HG02970 (cell line): ENCODE data around the gene MYH14.

Experiments used
- ATAC-seq: cut with Tn5 transposase; IDR thresholded peaks from one replicate; pipeline ENCODE4 v1.9.1; 2021; ENCODE audit warnings: mild to moderate bottlenecking, moderate library complexity, moderate number of reproducible peaks; ENCODE audit not compliant: unreplicated experiment, low FRiP score

Gene MYH14

GRCh38 chr19:50281491-50281890 is 78.1 kb downstream of the MYH14 start:
- no peak for ATAC-seq

DNA sequence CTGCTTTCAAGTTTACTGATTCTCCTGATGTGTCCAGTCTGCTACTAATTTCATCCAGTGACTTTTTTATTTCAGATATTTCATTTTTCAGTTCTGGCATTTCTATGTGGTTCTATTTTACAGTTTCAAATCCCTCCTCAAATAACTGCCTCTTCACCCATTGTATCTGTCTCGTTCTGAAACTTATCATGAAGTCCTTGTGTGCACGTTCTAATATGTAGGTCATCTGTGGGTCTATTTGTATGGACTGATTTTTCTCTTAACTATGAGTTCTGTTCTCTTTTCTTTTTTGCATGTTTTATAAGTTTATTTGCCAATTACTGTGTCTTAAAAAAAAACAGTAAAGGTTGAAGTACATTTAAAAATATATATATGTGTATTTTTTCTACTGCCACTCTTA is 82.4 kb downstream of the MYH14 start:
- no peak for ATAC-seq

- ATAC-seq: no peak
Measured at GRCh38 chr19:50286443-50286842, 83.0 kb downstream of the MYH14 start.

- no peak for ATAC-seq
Measured at GRCh38 chr19:50287331-50287730, 83.9 kb downstream of the MYH14 start.

- no peak for ATAC-seq
Measured at GRCh38 chr19:50288954-50289353, 85.5 kb downstream of the MYH14 start.

DNA sequence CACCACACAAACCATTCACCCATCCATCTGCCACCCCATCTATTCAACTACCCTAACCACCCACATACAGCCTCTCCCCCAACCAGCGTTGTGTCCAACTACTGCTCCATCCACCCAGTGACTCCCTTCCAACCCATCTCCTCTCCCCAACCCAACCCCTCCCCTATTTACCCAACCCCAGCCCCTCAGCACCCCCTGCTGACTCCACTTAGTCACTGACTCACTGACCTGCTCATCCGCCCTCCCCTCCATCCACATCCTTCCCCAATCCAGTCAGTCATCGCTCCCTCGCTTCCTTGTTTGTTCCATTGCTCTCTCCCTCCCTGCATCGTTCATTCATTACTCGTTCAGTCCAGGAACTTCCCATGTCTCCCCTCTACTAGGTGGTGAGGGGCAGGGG is 86.6 kb downstream of the MYH14 start:
- no peak for ATAC-seq

GRCh38 chr19:50290775-50291174 is 87.4 kb downstream of the MYH14 start:
- ATAC-seq: no peak

DNA sequence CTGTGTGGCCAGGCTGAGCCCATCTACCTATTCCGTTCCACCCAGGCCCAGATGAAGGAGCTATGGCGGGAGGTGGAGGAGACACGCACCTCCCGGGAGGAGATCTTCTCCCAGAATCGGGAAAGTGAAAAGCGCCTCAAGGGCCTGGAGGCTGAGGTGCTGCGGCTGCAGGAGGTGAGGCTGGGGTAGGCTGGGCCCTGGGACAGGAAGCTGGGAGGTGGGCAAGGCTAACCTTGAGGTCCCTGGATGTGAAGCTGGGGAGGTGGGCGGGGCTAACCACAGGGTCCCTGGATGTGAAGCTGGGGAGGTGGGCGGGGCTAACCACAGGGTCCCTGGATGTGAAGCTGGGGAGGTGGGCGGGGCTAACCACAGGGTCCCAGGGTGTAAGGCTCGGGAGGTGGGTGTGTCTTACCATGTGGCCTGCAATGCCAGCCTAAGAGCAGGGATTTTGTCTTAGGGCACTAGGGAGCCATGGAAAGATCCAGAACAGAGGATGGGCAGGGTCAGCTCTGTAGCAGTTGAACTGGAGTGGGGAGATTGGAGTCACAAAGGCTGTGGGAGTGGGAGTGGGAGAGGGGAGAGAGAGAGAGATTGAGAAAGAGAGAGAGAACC is 88.9 kb downstream of the MYH14 start:
- no peak for ATAC-seq

DNA sequence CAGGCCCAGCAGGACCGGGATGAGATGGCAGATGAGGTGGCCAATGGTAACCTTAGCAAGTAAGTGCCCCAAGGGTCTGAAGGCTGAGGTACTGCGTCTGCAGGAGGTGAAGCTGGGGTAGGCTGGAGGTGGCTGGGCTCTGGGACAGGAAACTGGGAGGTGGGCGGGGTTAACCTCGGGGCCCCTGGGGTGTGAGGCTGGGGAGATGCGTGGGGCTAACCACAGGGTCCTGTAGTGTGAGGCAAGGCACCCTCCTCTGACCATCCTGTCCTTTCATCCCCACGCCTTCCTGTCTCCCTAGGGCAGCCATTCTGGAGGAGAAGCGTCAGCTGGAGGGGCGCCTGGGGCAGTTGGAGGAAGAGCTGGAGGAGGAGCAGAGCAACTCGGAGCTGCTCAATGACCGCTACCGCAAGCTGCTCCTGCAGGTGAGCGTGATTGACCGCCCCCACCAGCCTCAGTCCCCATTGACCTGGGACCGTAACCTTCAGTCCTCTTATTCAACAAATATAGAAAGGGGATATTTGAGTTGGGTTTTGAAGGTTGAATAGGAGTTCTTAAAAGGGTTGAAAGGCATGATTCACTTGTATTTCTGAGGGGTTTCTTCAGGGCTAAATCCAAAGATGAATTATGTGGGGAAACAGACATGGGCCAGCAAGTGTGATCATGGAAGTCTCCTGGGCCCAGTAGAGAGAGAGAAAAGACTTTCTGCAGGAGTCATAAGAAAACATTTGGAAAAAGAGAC is 90.0 kb downstream of the MYH14 start:
- no peak for ATAC-seq

GRCh38 chr19:50300051-50300450 is 96.6 kb downstream of the MYH14 start:
- ATAC-seq: no peak

DNA sequence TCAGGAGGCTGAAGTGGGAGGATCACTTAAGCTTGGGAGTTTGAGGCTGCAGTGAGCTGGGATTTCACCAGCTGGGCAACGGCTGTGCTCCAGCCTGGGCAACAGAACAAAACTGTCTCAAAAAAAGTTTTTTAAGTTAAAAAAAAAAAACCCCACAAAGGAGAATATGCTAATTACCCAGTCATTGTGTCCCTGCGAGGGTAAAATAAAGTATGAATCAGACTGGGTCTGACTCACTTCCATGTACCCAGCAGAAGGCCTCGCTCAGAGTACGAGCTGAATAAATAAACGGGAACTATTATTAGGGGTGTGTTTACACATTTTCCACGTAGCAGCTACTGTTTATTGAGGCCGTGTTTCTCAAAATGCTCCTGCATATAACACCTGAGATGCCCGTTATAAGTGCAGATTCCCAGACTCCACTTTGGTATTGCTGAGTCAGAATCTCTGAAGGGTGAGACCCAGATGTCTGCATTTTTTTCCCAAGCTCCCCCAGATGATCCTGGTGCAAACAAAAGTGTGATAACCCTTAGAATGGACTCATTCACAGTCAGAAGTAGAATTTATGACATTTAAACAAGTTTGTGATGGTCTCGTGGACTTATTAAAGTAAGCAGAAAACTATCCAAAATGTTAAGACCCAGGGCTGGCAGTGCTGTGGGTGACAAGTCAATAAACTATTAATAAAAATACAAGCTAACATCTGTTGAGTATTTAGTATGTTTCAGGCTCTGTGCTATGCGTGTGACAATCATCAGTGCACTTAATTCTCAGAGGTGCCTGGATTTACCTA is 97.6 kb downstream of the MYH14 start:
- no peak for ATAC-seq

GRCh38 chr19:50301607-50301971 is 98.2 kb downstream of the MYH14 start:
- ATAC-seq: no peak

GRCh38 chr19:50303558-50303957 is 100.1 kb downstream of the MYH14 start:
- ATAC-seq: no peak

GRCh38 chr19:50308991-50309390 is 105.6 kb downstream of the MYH14 start:
- no peak for ATAC-seq

DNA sequence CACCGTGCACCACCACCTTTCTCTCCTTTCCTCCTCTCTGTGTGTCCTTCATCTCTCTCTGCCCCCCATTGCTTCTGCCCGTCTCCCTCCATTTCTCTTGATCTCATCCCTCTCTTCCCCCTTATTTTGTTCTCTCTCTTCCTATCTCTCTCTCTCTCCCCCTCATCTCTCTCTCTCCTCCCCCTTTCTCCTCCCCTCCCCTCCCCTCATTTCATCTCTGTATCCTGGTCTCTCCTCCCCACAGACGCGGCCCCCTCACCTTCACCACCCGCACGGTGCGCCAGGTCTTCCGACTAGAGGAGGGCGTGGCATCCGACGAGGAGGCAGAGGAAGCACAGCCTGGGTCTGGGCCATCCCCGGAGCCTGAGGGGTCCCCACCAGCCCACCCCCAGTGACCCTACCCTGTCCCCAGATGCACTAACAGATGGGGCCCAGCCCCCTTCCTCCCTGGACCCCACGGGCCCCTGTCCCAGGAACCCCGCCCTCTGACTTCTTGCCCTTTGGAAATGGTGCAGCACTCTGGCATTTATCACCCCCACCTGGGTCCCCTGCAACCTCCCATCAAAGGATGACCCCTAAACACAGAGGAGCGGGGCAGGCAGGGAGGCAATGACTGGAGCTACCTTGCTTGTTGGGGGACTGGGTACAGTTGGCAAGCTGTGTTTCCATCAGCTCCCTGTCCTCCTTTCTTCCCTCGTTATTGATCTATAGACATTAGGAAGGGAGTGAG is 106.1 kb downstream of the MYH14 start:
- ATAC-seq: no peak

DNA sequence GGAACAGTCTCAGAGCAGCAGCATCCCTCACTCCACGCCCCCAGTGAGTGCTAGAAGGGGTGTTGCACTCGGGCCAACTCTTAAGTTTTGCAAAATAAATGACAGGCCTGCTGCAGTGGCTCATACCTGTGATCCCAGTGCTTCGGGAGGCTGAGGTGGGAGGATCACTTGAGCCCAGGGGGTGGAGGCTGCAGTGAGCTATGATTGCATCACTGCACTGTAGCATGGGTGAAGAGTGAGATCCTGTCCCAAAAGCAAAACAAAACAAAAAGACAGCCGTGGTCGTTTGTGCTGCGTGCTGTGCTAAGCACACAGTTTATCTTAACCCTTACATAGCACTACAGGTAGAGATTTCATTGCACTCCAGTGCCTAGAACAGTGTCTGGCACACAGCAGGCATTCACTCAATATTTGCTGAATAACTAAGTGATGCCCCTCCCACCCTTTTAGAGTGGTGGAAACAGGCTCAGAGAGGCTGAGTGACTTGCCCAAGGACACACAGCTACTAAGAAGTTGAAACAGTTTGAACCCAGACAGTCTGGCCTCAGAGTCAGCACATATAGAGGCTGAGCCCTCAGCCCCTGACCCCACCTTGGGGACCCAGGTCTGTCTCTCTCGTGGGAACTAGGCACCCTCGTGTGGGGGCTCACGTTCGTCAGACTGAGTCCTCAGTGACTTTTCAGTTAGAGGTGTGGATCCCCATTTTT is 107.5 kb downstream of the MYH14 start:
- ATAC-seq: no peak

DNA sequence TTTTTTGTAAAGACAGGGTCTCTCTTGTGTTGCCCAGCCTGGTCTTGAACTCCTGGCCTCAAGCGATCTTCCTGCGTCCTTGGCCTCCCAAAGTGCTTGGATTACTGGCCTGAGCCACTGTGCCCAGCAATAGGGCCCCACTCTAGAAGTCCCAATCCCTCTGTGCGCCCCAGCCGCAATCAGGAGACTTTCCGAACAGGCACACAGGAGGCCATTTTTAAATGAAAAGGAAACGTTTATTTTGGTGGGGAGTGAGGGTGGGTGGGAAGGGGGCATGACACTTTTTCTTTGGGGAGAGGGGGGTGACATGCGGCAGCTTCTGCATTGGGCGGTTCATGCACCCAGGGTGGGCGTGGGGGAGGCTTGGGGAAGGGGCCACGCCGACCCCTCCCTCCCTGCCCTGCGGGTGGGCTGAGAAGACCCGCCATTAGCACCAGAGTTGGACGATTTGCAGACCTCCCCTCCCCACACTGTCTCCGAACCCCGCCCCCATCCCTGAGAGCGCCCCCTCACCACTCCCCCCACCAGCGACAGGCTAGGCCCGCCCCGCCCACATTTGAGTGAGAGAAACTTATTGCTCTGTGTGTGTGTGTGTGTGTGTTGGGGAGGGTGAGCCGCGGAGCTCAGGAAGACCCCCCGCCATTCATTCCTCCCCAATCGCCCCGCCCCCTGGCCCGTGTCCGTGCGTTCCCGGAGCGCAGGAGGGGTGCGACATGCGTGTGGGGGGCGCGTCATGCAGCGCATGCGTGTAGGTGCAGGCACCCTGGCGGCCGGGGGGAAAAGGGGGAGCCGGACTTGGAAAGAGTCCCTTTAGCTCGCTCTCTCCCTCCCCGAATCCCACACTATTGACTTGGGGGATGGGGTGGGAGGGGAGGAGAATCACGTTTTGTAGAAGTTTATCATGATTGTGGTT is 108.6 kb downstream of the MYH14 start:
- no peak for ATAC-seq

DNA sequence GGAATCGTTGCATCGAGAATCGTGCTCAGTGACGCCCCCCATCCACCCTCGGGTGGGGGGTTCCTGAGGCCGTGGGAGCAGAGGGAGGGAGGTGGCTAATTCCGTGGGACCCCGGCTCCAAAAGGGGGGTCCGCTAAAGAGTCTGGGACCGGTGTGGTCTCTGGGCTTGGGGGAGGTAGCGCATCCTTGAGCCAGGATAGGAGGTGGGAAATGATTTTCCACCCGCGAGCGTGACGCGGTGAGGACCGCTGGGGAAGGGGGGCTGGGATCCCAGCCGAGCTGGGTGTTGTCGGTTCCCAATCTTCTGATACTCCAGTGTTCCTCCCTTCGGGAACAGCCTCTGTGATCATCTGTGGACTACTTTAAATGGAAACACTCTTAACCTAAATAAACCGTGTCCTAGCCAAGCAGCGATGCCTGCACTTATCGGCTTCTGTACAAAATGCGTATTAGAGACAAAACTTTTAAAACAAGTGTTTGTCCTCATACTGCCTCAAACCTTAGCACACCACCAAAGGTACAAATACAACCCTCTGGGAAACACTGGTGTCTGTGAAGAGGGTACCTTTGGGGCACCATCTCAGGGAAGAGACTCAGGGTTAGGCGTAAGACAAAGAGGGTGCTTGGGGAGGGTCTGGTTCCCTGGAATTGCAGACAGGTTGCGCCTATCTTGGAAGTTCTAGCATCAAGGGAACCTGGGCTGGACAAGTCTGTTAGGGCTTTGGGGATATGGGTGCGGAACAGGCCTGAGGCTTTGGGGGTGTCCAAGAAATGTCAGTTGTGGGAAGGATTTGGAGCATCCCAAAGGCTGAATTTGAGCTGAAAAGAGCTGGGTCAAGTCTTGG is 109.8 kb downstream of the MYH14 start:
- ATAC-seq: no peak
